ENCODE data around the gene NFAM1. TPM values are rescaled to one million over a fixed set of nuclear protein-coding genes. Genes with fewer than 3 reads are reported as not detected.

Gene NFAM1
- total and polyA plus RNA-seq, 9 donors, result 0.36 to 3.5 (median 0.91) TPM

- Histone ChIP-seq H3K27ac (no peak overlapping the region), H3K9me3 (no peaks in the 10 kb centered on the region), H3K4me1 (ENCODE audit: insufficient read depth) (no peaks in the 10 kb centered on the region), H3K4me3 (no peak overlapping the region), H3K27me3 (no peaks in the 10 kb centered on the region), H3K36me3 (no peaks in the 10 kb centered on the region)
- no peak for TF ChIP-seq EP300 (IDR thresholded peaks at IDR 0.05)
- TF ChIP-seq CTCF (IDR thresholded peaks at IDR 0.05), result no peak
- no peak for TF ChIP-seq POLR2A (IDR thresholded peaks at IDR 0.05)
- intact Hi-C loops (cut with DNase I), result no loop called here
- WGBS, 3 donors, result 80 to 90% (median 88%) methylated on average over 5 of the region's 5 CpGs
- no peak for DNase-seq
Observed at GRCh38 chr22:42383287-42383686, 48.9 kb downstream of the NFAM1 start.

- no peaks in the 10 kb centered on the region for H3K9me3 ChIP-seq
- intact Hi-C loops (cut with DNase I), result no loop called here
- no peaks in the 10 kb centered on the region for H3K36me3 ChIP-seq
- H3K4me1 ChIP-seq (ENCODE audit: insufficient read depth), result no peaks in the 10 kb centered on the region
- no peaks in the 10 kb centered on the region for H3K27me3 ChIP-seq
- WGBS, 3 donors, result 73 to 76% (median 76%) methylated on average over 10 to 12 of the region's 12 CpGs
- TF ChIP-seq EP300 (IDR thresholded peaks at IDR 0.05) (no peak), POLR2A (IDR thresholded peaks at IDR 0.05) (no peak), CTCF (IDR thresholded peaks at IDR 0.05) (no peak)
- H3K4me3 ChIP-seq, result no peak overlapping the region
- H3K27ac ChIP-seq, result no peak overlapping the region
- no peak for DNase-seq
Observed at GRCh38 chr22:42380769-42381551, 51.2 kb downstream of the NFAM1 start.

GRCh38 chr22:42379966-42380537 is 52.2 kb downstream of the NFAM1 start:
- WGBS, 3 donors, result 81 to 87% (median 83%) methylated on average over 16 of the region's 16 CpGs
- no peak for DNase-seq
- Histone ChIP-seq H3K4me3 (no peak overlapping the region), H3K4me1 (ENCODE audit: insufficient read depth) (no peaks in the 10 kb centered on the region), H3K27me3 (no peaks in the 10 kb centered on the region), H3K36me3 (no peaks in the 10 kb centered on the region), H3K9me3 (no peaks in the 10 kb centered on the region), H3K27ac (no peak overlapping the region)
- intact Hi-C loops (cut with DNase I), result no loop called here
- TF ChIP-seq EP300 (IDR thresholded peaks at IDR 0.05) (no peak), CTCF (IDR thresholded peaks at IDR 0.05) (no peak), POLR2A (IDR thresholded peaks at IDR 0.05) (no peak)

- no peaks in the 10 kb centered on the region for H3K9me3 ChIP-seq
- no peak overlapping the region for H3K27ac ChIP-seq
- no peaks in the 10 kb centered on the region for H3K36me3 ChIP-seq
- 40 to 53% (median 43%) methylated on average over 12 of the region's 12 CpGs for WGBS, 3 donors
- H3K27me3 ChIP-seq, result no peaks in the 10 kb centered on the region
- no peaks in the 10 kb centered on the region for H3K4me1 ChIP-seq (ENCODE audit: insufficient read depth)
- intact Hi-C loops (cut with DNase I), result no loop called here
- DNase-seq, result peak in 3 of 5 donors; percentile 23 to 44 (median 42)
- no peak overlapping the region for H3K4me3 ChIP-seq
- no peak for TF ChIP-seq EP300 (IDR thresholded peaks at IDR 0.05)
- no peak for TF ChIP-seq POLR2A (IDR thresholded peaks at IDR 0.05)
- no peak for TF ChIP-seq CTCF (IDR thresholded peaks at IDR 0.05)
Observed at GRCh38 chr22:42376711-42377554, 55.3 kb downstream of the NFAM1 start.
